ENCODE measurements around the gene TNFRSF19. TPM values are rescaled to one million over a fixed set of nuclear protein-coding genes. Genes with fewer than 3 reads are reported as not detected.
A peak's percentile ranks its signal among the peaks of the same experiment; 100 is the strongest.

TNFRSF19 gene
- total RNA-seq, 4 donors from 2014 or later = 4.9 to 9.2 (median 7.7) TPM

DNA sequence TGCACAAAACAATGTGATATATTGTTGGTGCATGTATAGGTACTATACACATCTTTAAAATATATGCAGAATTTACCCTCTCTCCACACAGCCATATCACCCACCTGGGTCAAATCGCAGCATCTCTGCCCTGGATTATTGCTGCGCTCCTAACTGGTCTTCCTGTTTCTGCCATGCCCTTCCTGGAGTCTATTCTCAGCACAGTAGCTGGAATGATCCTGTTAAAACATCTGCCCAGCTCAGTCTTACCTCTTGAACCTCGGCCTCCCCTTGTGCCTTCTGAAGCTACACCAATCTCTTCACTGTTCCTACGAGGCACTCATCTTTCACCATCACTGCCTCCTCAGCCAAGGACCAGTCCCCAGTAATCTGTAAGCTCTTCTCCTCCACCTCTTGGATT is 25.5 kb upstream of the TNFRSF19 start:
- no peak for DNase-seq
- TF ChIP-seq POLR2A (IDR thresholded peaks at IDR 0.05) = no peak
- TF ChIP-seq, protein P1, sequence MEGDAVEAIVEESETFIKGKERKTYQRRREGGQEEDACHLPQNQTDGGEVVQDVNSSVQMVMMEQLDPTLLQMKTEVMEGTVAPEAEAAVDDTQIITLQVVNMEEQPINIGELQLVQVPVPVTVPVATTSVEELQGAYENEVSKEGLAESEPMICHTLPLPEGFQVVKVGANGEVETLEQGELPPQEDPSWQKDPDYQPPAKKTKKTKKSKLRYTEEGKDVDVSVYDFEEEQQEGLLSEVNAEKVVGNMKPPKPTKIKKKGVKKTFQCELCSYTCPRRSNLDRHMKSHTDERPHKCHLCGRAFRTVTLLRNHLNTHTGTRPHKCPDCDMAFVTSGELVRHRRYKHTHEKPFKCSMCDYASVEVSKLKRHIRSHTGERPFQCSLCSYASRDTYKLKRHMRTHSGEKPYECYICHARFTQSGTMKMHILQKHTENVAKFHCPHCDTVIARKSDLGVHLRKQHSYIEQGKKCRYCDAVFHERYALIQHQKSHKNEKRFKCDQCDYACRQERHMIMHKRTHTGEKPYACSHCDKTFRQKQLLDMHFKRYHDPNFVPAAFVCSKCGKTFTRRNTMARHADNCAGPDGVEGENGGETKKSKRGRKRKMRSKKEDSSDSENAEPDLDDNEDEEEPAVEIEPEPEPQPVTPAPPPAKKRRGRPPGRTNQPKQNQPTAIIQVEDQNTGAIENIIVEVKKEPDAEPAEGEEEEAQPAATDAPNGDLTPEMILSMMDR (IDR thresholded peaks at IDR 0.05) = no peak
- Histone ChIP-seq H3K36me3 (no peaks in the 10 kb centered on the region), H3K4me1 (no peaks in the 10 kb centered on the region), H3K9me3 (no peaks in the 10 kb centered on the region), H3K4me3 (replicated peaks in 1 of 3) (no peak overlapping the region), H3K27me3 (no peaks in the 10 kb centered on the region), H3K27ac (no peak overlapping the region)
- 69 to 74% methylated on average over 4 of the region's 4 CpGs for WGBS, 2 donors
- intact Hi-C loops (cut with DNase I) = no loop called here

DNA sequence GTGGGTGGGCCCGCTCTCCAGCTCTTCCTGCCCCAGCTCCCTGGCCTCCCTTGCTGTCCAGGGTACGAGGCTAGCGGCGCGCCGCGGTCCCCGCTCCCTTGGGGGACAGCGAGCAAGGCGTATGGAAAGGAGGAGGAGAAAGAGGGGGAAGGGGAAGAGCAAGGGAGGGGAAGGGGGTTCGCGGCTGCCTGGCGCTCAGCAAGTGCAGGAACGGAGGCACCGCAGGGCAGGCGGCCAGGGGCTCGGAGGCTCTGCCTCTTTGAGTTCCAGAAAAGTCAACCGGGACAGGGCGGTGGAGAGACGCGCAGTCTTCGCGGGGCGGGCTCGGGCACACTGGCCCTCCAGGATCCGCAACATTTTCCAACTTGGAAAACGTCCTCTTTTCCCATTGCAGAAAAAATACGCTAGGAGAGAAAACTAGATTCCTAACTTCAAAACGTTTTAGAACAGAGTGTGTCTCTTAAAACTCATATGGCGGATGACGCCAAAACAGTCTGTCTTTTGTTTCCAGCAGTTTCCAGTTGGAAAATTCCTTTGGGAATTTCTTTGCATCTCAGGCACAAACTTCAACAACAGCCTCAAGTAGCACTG is 23.1 kb upstream of the TNFRSF19 start:
- Histone ChIP-seq H3K4me3 (replicated peaks in 1 of 3) (peak overlapping the region; percentile 3 to 30 (median 14)), H3K36me3 (no peaks in the 10 kb centered on the region), H3K9me3 (no peaks in the 10 kb centered on the region), H3K4me1 (peaks cover 0 to 3% of the 10 kb centered on the region in 2 donors), H3K27ac (peak overlapping the region in 1 of 3 donors; percentile 15), H3K27me3 (no peaks in the 10 kb centered on the region)
- DNase-seq = peak; percentile 41 to 51
- TF ChIP-seq, protein P1 (IDR thresholded peaks at IDR 0.05) = no peak
- TF ChIP-seq POLR2A (IDR thresholded peaks at IDR 0.05) = no peak
- intact Hi-C loops (cut with DNase I) = no loop called here
- WGBS, 2 donors = 3 to 5% methylated on average over 29 to 31 of the region's 31 CpGs

DNA sequence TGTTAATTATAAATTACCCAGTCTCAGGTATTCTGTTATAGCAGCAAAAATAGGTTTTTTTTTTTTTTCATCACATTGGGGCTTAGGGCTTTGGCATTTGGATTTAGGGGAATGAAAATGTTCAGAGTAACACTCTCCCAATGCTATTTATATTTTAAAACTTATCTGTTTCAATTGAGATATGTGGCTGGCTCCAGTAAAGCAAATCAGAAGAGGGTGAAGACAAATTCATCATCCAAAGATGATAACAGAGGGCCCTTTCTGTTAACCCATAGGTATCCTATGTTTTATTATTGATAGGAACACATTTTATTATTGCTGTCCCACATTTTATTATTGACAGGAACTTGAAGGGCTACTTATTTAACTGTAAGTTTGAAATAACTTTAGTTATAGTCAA is 20.5 kb upstream of the TNFRSF19 start:
- Histone ChIP-seq H3K4me3 (replicated peaks in 1 of 3) (no peak overlapping the region), H3K9me3 (no peaks in the 10 kb centered on the region), H3K4me1 (peaks cover 0 to 3% of the 10 kb centered on the region in 2 donors), H3K36me3 (no peaks in the 10 kb centered on the region), H3K27ac (no peak overlapping the region), H3K27me3 (no peaks in the 10 kb centered on the region)
- DNase-seq = no peak
- TF ChIP-seq, protein P1 (IDR thresholded peaks at IDR 0.05) = no peak
- no peak for TF ChIP-seq POLR2A (IDR thresholded peaks at IDR 0.05)
- intact Hi-C loops (cut with DNase I) = no loop called here

DNA sequence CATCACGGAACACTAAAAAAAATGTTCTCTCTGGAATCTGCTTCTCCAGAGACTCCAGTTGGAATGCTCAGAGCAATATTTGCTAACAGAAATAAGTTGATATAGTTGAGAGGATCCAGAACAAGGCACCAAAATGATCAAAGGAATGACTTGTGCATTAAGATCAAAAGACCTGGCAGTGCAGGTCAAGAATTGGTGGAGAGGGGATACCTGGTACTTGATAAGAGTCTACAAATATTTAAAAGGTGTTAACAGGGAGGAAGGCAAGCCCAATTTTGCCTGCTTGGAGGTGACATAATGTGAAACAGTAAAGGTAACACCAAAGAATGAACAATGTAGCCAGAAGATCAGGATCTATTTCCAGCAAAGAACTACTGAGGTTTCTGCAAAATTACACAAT is 20.0 kb upstream of the TNFRSF19 start:
- WGBS, 2 donors = 84 to 89% methylated on average over 1 of the region's 1 CpG
- Histone ChIP-seq H3K27ac (no peak overlapping the region), H3K36me3 (no peaks in the 10 kb centered on the region), H3K27me3 (no peaks in the 10 kb centered on the region), H3K9me3 (no peaks in the 10 kb centered on the region), H3K4me1 (peaks cover 0 to 3% of the 10 kb centered on the region in 2 donors), H3K4me3 (replicated peaks in 1 of 3) (no peak overlapping the region)
- TF ChIP-seq, protein P1 (IDR thresholded peaks at IDR 0.05) = no peak
- TF ChIP-seq POLR2A (IDR thresholded peaks at IDR 0.05) = no peak
- intact Hi-C loops (cut with DNase I) = no loop called here
- DNase-seq = no peak

DNA sequence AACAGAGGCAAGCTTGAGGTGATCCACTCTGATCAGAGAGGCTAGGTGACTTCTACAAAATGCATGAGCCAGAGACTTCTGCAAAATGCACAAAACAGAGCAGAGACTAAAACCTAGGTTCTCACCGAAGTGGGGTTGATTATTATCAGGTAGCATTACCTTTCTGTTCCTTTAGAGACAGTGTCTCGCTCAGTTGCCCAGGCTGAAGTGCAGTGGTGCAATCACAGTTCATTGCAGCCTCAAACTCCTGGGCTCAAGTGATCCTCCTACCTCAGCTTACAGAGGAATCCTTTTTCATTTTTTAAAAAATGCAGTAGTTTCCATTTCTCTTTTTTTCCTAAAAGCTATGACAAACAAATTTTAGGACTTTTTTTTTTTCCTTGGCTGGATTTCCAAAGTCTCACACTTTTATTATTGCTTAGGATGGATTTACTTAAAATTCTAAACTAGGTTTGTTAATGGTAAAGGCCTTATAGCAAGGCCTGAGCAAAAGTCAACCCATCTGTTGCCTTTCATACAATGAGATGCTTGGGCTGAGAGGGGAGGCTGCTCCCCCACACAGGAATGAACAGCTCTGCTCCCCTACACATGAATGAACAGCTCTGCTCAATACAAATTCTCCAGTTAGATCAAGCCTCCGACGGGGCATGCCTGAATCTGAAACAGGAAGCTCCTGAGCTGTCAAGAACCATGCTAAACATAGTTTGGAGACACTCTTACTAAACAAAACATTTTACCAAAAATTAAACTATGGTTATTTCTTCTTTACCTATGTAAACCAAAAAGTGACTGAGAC is 18.8 kb upstream of the TNFRSF19 start:
- WGBS, 2 donors = 61 to 64% methylated on average over 4 of the region's 4 CpGs
- Histone ChIP-seq H3K27me3 (no peaks in the 10 kb centered on the region), H3K4me1 (peaks cover 0 to 3% of the 10 kb centered on the region in 2 donors), H3K36me3 (no peaks in the 10 kb centered on the region), H3K9me3 (no peaks in the 10 kb centered on the region), H3K27ac (no peak overlapping the region), H3K4me3 (replicated peaks in 1 of 3) (no peak overlapping the region)
- DNase-seq = peak in 1 of 2 donors; percentile 12
- intact Hi-C loops (cut with DNase I) = no loop called here
- TF ChIP-seq, protein P1 (IDR thresholded peaks at IDR 0.05) = no peak
- TF ChIP-seq POLR2A (IDR thresholded peaks at IDR 0.05) = no peak

Measured in thyroid gland (tissue), 4 donors.